DOHH2 (cell line): ENCODE data around the gene C19orf33.

Experiments
- H3F3A ChIP-seq: fragments of 200-600 bp; sonication (generic), shearing (Covaris generic); 2 replicates; pipeline ENCODE4 v1.6.0; 2016; ENCODE audit warnings: antibody characterized with exemption, mild to moderate bottlenecking; ENCODE audit not compliant: control insufficient read depth, insufficient read depth
- H3K27ac ChIP-seq: fragments of 200-600 bp; sonication (generic); 2 replicates; pipeline ENCODE4 v1.5.1; 2014; ENCODE audit warnings: low read depth, mild to moderate bottlenecking, low read length, moderate library complexity
- H3K27me3 ChIP-seq: fragments of 200-600 bp; sonication (generic); 2 replicates; pipeline ENCODE4 v1.6.1; 2014; ENCODE audit warnings: mild to moderate bottlenecking, low read length, mixed read lengths; ENCODE audit not compliant: control insufficient read depth
- H3K36me3 ChIP-seq: fragments of 200-600 bp; sonication (generic); 2 replicates; pipeline ENCODE4 v1.6.1; 2014; ENCODE audit warnings: mild to moderate bottlenecking, low read length, moderate library complexity, mixed read lengths; ENCODE audit not compliant: control insufficient read depth
- H3K4me1 ChIP-seq: fragments of 200-600 bp; sonication (generic); 2 replicates; pipeline ENCODE4 v1.6.1; 2014; ENCODE audit warnings: mild to moderate bottlenecking, low read length, mixed read lengths; ENCODE audit not compliant: control insufficient read depth
- H3K4me2 ChIP-seq: fragments of 200-600 bp; sonication (generic); 2 replicates; pipeline ENCODE4 v1.6.0; 2014; ENCODE audit warnings: mild to moderate bottlenecking, low read length, moderate library complexity
- H3K4me3 ChIP-seq: fragments of 200-600 bp; sonication (generic); 2 replicates; pipeline ENCODE4 v1.5.1; 2014; ENCODE audit warnings: mild to moderate bottlenecking, low read length, mixed read lengths
- H3K79me2 ChIP-seq: fragments of 200-600 bp; sonication (generic); 2 replicates; pipeline ENCODE4 v1.6.1; 2014; ENCODE audit warnings: mild to moderate bottlenecking, low read length, mixed read lengths; ENCODE audit not compliant: control insufficient read depth
- H3K9me2 ChIP-seq: fragments of 200-600 bp; sonication (generic); replicated peaks from 2 replicates; pipeline ENCODE4 v1.6.1; 2014; ENCODE audit warnings: mild to moderate bottlenecking, low read length, mixed read lengths; ENCODE audit not compliant: control insufficient read depth
- H3K9me3 ChIP-seq: fragments of 200-600 bp; sonication (generic); 2 replicates; pipeline ENCODE4 v1.6.1; 2014; ENCODE audit warnings: antibody characterized with exemption, low read length, mixed read lengths; ENCODE audit not compliant: control insufficient read depth, insufficient read depth
- H4K20me1 ChIP-seq: fragments of 200-600 bp; sonication (generic); 2 replicates; pipeline ENCODE4 v1.6.0; 2014; ENCODE audit warnings: low read depth, mild to moderate bottlenecking, antibody characterized with exemption, low read length, moderate library complexity; ENCODE audit not compliant: control insufficient read depth, insufficient read depth
- EZH2phosphoT487 ChIP-seq: fragments of 200-600 bp; sonication (generic); IDR thresholded peaks from 2 replicates; pipeline ENCODE4 v1.6.1; 2017; ENCODE audit warnings: borderline replicate concordance, mild to moderate bottlenecking, antibody characterized with exemption, low read length, moderate library complexity, mixed read lengths
- TF ChIP-seq, protein P1 (sequence below): fragments of 200-600 bp; sonication (generic); IDR thresholded peaks from one replicate; pipeline ENCODE4 v1.5.1; 2014; ENCODE audit warnings: antibody characterized with exemption, mild to moderate bottlenecking, low read depth, low read length; ENCODE audit not compliant: poor library complexity, severe bottlenecking

The C19orf33 gene

GRCh38 chr19:38321646-38322196, 17.7 kb downstream of the C19orf33 start:
- Histone ChIP-seq H3K4me3 (no peak overlapping the region), H3K27ac (no peak overlapping the region), H3K9me2 (no peaks in the 10 kb centered on the region), H3K36me3 (no peaks in the 10 kb centered on the region), H3K9me3 (no peaks in the 10 kb centered on the region), H3K4me1 (peaks cover 29% of the 10 kb centered on the region), H3K4me2 (no peak overlapping the region), H3K27me3 (no peaks in the 10 kb centered on the region), H3K79me2 (0 out of 2 replicates have a peak, but pooled peaks cover 3% of the 10 kb centered on the region), H4K20me1 (no peaks in the 10 kb centered on the region), H3F3A (peaks cover 4% of the 10 kb centered on the region)
- no peak for TF ChIP-seq EZH2phosphoT487
- TF ChIP-seq, protein P1, sequence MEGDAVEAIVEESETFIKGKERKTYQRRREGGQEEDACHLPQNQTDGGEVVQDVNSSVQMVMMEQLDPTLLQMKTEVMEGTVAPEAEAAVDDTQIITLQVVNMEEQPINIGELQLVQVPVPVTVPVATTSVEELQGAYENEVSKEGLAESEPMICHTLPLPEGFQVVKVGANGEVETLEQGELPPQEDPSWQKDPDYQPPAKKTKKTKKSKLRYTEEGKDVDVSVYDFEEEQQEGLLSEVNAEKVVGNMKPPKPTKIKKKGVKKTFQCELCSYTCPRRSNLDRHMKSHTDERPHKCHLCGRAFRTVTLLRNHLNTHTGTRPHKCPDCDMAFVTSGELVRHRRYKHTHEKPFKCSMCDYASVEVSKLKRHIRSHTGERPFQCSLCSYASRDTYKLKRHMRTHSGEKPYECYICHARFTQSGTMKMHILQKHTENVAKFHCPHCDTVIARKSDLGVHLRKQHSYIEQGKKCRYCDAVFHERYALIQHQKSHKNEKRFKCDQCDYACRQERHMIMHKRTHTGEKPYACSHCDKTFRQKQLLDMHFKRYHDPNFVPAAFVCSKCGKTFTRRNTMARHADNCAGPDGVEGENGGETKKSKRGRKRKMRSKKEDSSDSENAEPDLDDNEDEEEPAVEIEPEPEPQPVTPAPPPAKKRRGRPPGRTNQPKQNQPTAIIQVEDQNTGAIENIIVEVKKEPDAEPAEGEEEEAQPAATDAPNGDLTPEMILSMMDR, result no peak

DNA sequence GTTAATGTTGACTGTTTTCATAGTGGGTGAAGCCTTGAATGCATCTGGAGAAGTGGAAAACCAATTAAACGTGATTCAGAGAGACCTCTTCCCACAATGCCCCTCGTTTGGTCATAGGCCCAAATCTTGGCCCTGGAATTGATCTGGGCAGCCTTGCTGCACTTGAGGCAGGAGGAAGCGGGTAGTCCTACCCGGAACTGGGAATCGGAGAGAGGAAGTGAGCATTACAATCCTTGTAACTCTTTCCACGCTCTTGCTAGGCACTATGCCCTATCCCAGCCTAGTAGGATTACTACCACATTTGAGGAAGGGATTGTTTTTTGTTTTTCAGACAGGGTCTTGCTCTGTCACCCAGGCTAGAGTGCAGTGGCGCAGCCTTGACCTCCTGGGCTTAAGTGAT, 19.2 kb downstream of the C19orf33 start:
- Histone ChIP-seq H4K20me1 (no peaks in the 10 kb centered on the region), H3K9me3 (no peaks in the 10 kb centered on the region), H3F3A (no peaks in the 10 kb centered on the region), H3K27ac (no peak overlapping the region), H3K79me2 (0 out of 2 replicates have a peak, but pooled peaks cover 3% of the 10 kb centered on the region), H3K4me1 (peaks cover 21% of the 10 kb centered on the region), H3K4me3 (no peak overlapping the region), H3K27me3 (no peaks in the 10 kb centered on the region), H3K9me2 (no peaks in the 10 kb centered on the region), H3K36me3 (peaks cover 3% of the 10 kb centered on the region; the same call in 1 of the 2 replicates), H3K4me2 (no peak overlapping the region)
- TF ChIP-seq EZH2phosphoT487, result no peak

GRCh38 chr19:38324431-38324830, 20.4 kb downstream of the C19orf33 start:
- Histone ChIP-seq H3K9me2 (no peaks in the 10 kb centered on the region), H3F3A (no peaks in the 10 kb centered on the region), H4K20me1 (no peaks in the 10 kb centered on the region), H3K79me2 (0 out of 2 replicates have a peak, but pooled peaks cover 3% of the 10 kb centered on the region), H3K36me3 (peaks cover 3% of the 10 kb centered on the region; the same call in 1 of the 2 replicates), H3K4me3 (no peak overlapping the region), H3K27ac (no peak overlapping the region), H3K4me2 (no peak overlapping the region), H3K4me1 (peaks cover 11% of the 10 kb centered on the region), H3K9me3 (no peaks in the 10 kb centered on the region), H3K27me3 (no peaks in the 10 kb centered on the region)
- TF ChIP-seq, protein P1, result no peak
- no peak for TF ChIP-seq EZH2phosphoT487

GRCh38 chr19:38326591-38326990, 22.5 kb downstream of the C19orf33 start:
- Histone ChIP-seq H3K9me3 (no peaks in the 10 kb centered on the region), H3F3A (no peaks in the 10 kb centered on the region), H3K79me2 (no peaks in the 10 kb centered on the region), H3K27ac (no peak overlapping the region), H3K9me2 (no peaks in the 10 kb centered on the region), H3K27me3 (no peaks in the 10 kb centered on the region), H3K36me3 (peaks cover 3% of the 10 kb centered on the region; the same call in 1 of the 2 replicates), H4K20me1 (no peaks in the 10 kb centered on the region), H3K4me1 (no peaks in the 10 kb centered on the region), H3K4me3 (no peak overlapping the region), H3K4me2 (no peak overlapping the region)
- no peak for TF ChIP-seq EZH2phosphoT487
- TF ChIP-seq, protein P1, result no peak
